SIG-M5 (cell line): ENCODE measurements around the gene SPINK14.

Experiments used
- DNase-seq: peaks from one replicate; lab custom pipeline; 2025; lab: John Stamatoyannopoulos, UW

Gene SPINK14

DNA sequence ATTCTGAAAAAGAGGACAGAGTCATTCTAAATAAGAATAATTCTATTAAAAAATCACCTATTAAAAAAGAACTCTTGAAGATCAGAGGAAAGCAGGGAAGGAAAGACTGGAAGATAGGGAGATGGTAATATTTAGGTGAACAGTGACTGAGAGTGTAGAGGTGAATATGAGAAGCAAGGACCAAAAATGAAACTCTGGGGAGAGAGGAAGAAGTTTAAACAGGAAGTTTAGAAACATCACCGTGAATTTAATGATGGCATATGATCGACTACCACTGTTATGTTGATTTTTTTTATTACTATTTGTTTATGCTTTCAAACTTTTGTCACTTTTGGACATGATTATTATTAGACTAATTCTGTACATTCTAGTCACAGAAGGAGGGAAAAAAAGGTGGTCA lies 32.8 kb downstream of the SPINK14 start:
- no peak for DNase-seq

DNA sequence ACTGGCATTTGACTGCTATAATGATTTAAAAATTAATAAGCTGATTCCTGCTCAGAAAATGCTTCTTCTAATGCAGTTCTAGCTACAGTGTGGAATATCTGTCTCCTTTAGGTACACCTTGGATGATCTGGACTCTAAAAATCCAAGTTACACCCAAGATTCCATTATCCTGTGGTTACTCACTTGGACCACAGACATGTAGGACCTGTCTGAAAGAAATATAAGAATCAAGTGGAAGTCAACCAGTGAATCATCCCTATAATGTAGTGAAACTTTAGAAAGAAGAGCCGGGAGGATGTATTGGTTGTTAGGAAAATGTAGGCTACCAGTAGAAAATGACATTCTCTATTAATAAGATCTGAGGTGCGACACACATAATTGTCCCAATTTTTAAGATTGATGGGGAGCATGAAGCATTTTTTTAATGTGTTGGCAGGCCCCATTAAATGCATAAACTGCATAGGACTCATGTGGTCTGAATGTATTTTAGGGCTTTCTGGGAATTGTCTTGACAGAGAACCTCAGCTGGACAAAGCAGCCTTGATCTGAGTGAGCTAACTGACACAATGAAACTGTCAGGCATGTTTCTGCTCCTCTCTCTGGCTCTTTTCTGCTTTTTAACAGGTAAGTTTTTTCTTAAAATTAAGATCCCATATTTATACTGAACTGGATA lies 34.3 kb downstream of the SPINK14 start, which contains the start of gene SPINK6:
TSS of gene SPINK6 (plus strand) at position 512 of the 673 bp plus-strand sequence. CDS start at position 567, 55 bp downstream.
- no peak for DNase-seq

DNA sequence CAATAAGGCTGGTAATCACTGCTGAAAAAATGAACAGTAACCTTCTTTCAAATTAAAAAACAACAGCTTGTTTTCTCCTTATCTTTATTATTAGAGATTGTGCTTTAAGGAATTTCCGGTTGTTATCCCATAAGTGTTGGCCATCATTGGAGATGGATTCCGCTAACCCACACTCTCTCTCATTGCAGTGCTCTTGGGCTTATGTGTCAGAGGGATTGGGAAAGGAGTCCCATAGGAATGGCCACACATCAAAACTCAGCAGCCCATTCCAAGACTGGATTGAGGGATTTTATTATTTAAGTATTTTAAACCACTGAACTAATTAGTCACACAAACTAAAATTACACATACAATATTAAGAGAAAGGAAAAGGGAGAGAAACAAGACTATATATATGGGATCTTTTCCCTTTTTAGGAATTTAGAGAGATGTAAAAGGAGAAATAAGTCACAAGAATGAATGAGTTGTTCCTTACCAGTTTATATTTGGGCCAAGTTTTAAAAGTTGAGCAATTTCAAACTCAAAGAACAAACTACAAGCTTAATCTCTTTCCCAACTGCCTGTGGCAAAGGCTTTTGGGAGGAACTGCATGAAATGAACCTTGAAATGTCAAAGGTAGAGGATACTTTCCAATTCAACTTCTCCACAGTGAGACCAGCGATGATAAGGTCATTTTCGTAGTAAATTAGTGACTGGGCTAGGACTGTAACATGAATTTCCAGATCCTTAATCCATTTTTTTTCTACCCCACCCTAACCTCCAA lies 36.9 kb downstream of the SPINK14 start:
- DNase-seq, result no peak

DNA sequence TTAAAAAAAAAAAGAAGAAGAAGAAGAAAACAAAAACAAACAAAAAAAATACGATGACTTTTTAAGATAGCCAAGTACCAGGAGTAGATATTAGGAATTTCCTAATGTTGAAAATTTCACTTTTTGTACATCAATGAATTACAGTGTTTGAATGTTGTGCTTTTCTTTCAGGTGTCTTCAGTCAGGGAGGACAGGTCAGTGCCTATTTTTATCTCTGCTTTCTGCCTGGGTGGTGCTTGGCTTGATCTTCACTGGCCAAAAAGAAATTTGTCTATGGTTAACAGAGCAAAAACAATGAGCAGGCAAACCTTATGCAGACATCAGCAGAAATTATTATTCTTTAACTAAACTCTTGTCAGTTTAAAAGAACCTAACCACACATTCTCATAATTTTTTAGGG lies 37.5 kb downstream of the SPINK14 start:
- no peak for DNase-seq

DNA sequence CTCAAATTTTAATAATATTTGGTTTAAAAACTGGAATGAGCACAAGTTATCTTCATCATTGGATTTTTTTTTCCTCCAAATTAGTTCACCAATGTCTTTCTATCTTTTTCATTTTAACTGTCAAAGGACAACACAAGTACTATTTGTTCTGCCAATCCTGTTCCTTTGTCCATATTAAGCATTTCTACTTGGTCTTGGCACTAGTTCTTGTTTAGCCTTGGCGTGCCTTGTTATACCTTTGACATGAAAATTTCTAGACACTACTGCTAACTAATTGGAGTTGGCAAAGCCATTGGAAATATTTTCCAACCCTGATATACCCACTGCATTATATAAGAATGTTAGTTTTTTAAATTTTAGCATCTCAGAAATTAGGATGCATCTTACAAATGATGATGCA lies 38.3 kb downstream of the SPINK14 start:
- no peak for DNase-seq

DNA sequence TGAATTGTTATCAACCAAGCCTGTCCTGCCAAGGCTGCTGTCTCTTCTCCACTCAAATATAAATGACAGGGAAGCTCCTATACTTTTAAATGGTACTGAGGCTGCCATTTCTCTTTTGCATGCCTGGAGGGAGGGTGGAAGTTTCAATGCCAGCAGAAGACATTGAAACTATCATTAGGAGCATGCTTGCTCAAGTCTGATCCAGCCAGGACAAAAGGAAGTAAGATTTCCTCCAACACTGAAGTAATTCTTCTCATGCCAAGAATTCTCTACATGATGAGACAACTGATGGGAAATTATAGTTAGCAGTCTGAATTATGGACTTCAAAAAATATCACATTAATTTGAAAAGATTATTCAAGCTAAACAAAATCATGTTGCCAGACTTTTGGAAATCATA lies 39.9 kb downstream of the SPINK14 start:
- DNase-seq, result no peak

DNA sequence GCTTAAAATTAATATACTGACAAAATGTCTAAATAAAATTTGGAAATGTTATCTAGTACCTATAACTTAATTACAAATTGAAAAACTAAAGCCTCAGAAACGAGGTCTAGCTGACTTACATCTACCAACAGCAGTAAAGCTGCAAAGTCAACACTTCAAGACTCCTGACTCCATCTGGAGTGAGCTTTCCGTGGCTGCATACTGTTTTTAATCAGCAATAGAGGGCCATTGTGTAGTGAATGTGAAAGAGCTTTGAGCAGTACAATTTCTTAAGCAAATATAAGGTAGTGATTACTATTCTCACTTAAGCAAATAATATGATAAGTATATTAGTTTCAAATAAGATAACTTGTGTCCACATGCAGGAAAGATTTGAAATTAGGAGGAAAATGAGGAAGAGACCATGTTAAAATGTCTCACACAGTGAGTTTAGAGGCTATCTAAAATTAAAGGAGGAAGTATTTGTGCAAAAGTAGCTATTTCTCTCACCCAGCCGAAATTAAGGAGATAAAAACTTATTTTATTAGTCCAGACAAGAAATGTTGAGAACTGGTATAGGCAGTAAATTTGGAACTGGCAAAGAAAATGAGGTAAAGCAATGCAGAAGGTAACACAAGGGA lies 40.9 kb downstream of the SPINK14 start:
- DNase-seq, result no peak

DNA sequence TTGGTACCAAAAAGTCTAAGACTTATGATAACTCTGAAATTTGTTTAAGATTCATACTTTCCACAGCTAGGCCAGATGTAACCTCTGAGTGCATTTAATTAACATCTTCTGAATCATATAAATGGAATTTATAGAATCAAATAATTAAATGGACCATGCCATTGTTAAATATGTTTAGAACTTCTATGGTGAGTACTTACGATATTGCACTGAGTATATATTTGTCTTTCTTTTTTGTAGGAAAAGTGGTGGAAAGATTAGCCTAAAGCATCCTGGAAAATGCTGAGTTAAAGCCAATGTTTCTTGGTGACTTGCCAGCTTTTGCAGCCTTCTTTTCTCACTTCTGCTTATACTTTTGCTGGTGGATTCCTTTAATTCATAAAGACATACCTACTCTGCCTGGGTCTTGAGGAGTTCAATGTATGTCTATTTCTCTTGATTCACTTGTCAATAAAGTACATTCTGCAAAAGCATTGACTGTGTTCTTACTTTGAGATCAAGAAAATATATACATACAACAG lies 46.4 kb downstream of the SPINK14 start:
- no peak for DNase-seq

DNA sequence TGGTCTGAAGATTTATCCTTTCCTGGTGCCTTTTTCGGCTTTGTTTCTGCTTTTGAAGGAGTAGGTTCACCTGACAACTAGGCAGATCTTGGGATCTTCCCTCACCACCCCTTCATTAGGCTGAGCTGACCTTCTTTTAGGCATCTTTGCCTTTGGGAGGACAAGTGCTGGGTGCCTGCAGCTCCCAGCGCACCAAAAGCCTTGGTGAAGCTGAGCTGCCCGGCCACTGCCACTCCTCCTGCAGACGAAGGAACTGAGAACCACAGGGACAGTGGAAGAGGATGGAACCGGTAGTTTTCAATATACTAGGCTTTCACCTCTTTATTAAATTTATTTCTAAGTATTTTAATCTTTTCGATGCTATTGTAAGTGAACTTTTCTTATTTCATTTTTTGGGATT lies 53.2 kb downstream of the SPINK14 start:
- DNase-seq, result no peak

DNA sequence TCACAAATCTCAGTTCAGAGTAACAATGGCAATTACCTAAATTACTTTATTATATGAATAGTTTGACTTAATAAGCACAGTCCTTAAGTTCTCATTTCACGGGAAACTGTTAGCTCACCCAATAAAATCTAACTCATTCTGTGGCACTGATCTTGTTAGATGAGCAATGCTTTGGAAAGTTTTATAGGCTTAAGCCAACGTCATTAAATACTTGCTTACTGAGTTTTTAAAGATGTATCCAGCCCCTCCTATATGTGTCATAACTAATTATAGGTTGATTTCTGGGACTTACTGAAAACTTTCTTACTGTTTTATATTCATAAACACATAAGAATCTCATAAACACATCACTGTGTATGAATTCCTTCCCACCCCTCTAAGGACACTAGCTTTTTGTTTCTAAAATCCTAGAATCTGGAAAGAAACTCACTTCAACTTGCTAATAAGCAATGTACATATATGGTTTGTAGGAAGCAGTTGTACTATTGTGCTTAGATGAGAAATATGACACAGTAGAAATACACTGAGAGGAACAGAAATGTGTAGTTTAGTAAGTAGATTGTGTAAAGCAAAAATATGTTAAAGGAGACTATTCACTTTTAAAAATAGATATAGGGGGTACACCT lies 55.9 kb downstream of the SPINK14 start:
- no peak for DNase-seq
